T47D (cell line): ENCODE data around the gene CLTC.
"Not testable (repeated sequence)": the region's sequence is repeated elsewhere in the genome, so short reads cannot be mapped to it uniquely, and the experiment has no call there.

Experiments used
- DNase-seq, 2 experiments: peaks; one replicate each; pipeline versions ENCODE4 v3.0.0 to v3.0.0-alpha.2; 2011 to 2012; ENCODE audit warnings: low read depth in 1 of 2, low spot score in 1 of 2
- JUND ChIP-seq: IDR thresholded peaks from 2 replicates; pipeline ENCODE4 v1.6.1; 2012; ENCODE audit warnings: low read depth
- in situ Hi-C: cut with HindIII; loops from 2 replicates; pipeline ENCODE4 v1.10.0; 2016; ENCODE audit warnings: low sequenced_read_pairs, low pct_unique_long_range_greater_than_20kb

Gene CLTC

GRCh38 chr17:59619298-59620063 lies at the start of gene CLTC:
CLTC (plus strand) TSS chr17:59619895; CDS start chr17:59620132, 237 bp downstream.
- DNase-seq, result peak; percentile 84 to 98
- in situ Hi-C loops, result no loop called here
- TF ChIP-seq JUND, result no peak; the same call in 1 of the 2 replicates

- DNase-seq, result no peak
- in situ Hi-C loops, result no loop called here
- no peak for TF ChIP-seq JUND
Measured at GRCh38 chr17:59572301-59572924, 47.3 kb upstream of the CLTC start.

GRCh38 chr17:59584168-59584567 lies 35.5 kb upstream of the CLTC start:
- in situ Hi-C loops, DNase-seq: not testable (repeated sequence)

- in situ Hi-C loops, result no loop called here
- no peak for DNase-seq
- no peak for TF ChIP-seq JUND
Measured at GRCh38 chr17:59600169-59600568, 19.5 kb upstream of the CLTC start.

- no peak for TF ChIP-seq JUND
- DNase-seq, result no peak
- in situ Hi-C loops, result no loop called here
Measured at GRCh38 chr17:59601130-59601529, 18.6 kb upstream of the CLTC start.

GRCh38 chr17:59607061-59607460 lies 12.6 kb upstream of the CLTC start:
- DNase-seq, result no peak
- in situ Hi-C loops, result no loop called here
- TF ChIP-seq JUND, result no peak

GRCh38 chr17:59607817-59608403 lies 11.8 kb upstream of the CLTC start:
- TF ChIP-seq JUND, result no peak
- in situ Hi-C loops, result no loop called here
- DNase-seq, result peak in 1 of 2 experiments; percentile 18

GRCh38 chr17:59611503-59611902 lies 8.2 kb upstream of the CLTC start:
- in situ Hi-C loops, result no loop called here
- DNase-seq, result no peak
- TF ChIP-seq JUND, result no peak

GRCh38 chr17:59616253-59616920 lies 3.3 kb upstream of the CLTC start:
- no peak for DNase-seq
- in situ Hi-C loops, result no loop called here
- no peak for TF ChIP-seq JUND

- no peak for DNase-seq
- no peak for TF ChIP-seq JUND
- in situ Hi-C loops, result no loop called here
Measured at GRCh38 chr17:59617156-59617732, 2.5 kb upstream of the CLTC start.

- in situ Hi-C loops, result no loop called here
- no peak for TF ChIP-seq JUND
- DNase-seq, result no peak
Measured at GRCh38 chr17:59619035-59619297, 729 bp upstream of the CLTC start.

- in situ Hi-C loops, result no loop called here
- no peak for TF ChIP-seq JUND
- DNase-seq, result no peak
Measured at GRCh38 chr17:59620064-59620359, 317 bp downstream of the CLTC start.

- in situ Hi-C loops, result no loop called here
- peak; percentile 32 to 63 for DNase-seq
- no peak for TF ChIP-seq JUND
Measured at GRCh38 chr17:59620518-59621259, 994 bp downstream of the CLTC start.
